ENCODE measurements around the gene RPL10A. TPM values are rescaled to one million over a fixed set of nuclear protein-coding genes. Genes with fewer than 3 reads are reported as not detected.

RPL10A gene
- total RNA-seq, 2 experiments from 2014 or later, result 1,581 to 2,643 TPM

GRCh38 chr6:35419961-35420360, 48.2 kb upstream of the RPL10A start:
- H3K27ac ChIP-seq (ENCODE audit: low read depth, low read length, poor library complexity, severe bottlenecking), result no peak overlapping the region
- no peak for TF ChIP-seq EZH2phosphoT487 (IDR thresholded peaks at IDR 0.05; ENCODE audit: borderline replicate concordance, low read depth, low read length)
- TF ChIP-seq CTCF (conservative IDR thresholded peaks at IDR 0.05; ENCODE audit: low read length), result no peak
- no peaks in the 10 kb centered on the region for H3K79me2 ChIP-seq (ENCODE audit: insufficient read depth, low read depth, low read length)
- DNase-seq (ENCODE audit: low spot score), result no peak
- POLR2A ChIA-PET, result interaction anchor here (0.8 kb wide), 1 partner anchor 11 kb away, joined by 4 read pairs; no protein-coding TSS in a partner anchor
- no peaks in the 10 kb centered on the region for H4K20me1 ChIP-seq (ENCODE audit: insufficient read depth, low read length)
- H3K4me2 ChIP-seq (ENCODE audit: low read length), result no peak overlapping the region
- no TSS peak for BruUV-seq (replicated peaks)
- CTCF ChIA-PET (ENCODE audit: unreplicated experiment), result no interaction called here
- H3K9me3 ChIP-seq (ENCODE audit: low read length), result no peaks in the 10 kb centered on the region
- peaks cover 10% of the 10 kb centered on the region; the same call in 1 of the 2 replicates for H3K36me3 ChIP-seq (ENCODE audit: insufficient read depth, low read length)
- H2AFZ ChIP-seq (ENCODE audit: low read length), result no peak overlapping the region
- H3K4me1 ChIP-seq (ENCODE audit: insufficient read depth, low read length, poor library complexity, severe bottlenecking), result peaks cover 9% of the 10 kb centered on the region
- intact Hi-C loops (cut with micrococcal nuclease; ENCODE audit: unreplicated experiment), result no loop called here
- H3K4me3 ChIP-seq (ENCODE audit: low read depth, low read length, poor library complexity, severe bottlenecking), result no peak overlapping the region
- H3K9me2 ChIP-seq (ENCODE audit: insufficient read depth, low read length), result no peaks in the 10 kb centered on the region

GRCh38 chr6:35425284-35425683, 42.9 kb upstream of the RPL10A start:
- no peak for DNase-seq (ENCODE audit: low spot score)
- Histone ChIP-seq H3K36me3 (ENCODE audit: insufficient read depth, low read length) (peaks cover 17% of the 10 kb centered on the region), H3K4me1 (ENCODE audit: insufficient read depth, low read length, poor library complexity, severe bottlenecking) (peaks cover 17% of the 10 kb centered on the region), H2AFZ (ENCODE audit: low read length) (no peak overlapping the region), H3K4me3 (ENCODE audit: low read depth, low read length, poor library complexity, severe bottlenecking) (no peak overlapping the region), H3K27ac (ENCODE audit: low read depth, low read length, poor library complexity, severe bottlenecking) (no peak overlapping the region), H3K4me2 (ENCODE audit: low read length) (no peak overlapping the region), H3K79me2 (ENCODE audit: insufficient read depth, low read depth, low read length) (no peaks in the 10 kb centered on the region), H3K9me2 (ENCODE audit: insufficient read depth, low read length) (no peaks in the 10 kb centered on the region), H3K9me3 (ENCODE audit: low read length) (peaks cover 5% of the 10 kb centered on the region; the same call in 1 of the 2 replicates), H4K20me1 (ENCODE audit: insufficient read depth, low read length) (no peaks in the 10 kb centered on the region)
- BruUV-seq (replicated peaks), result no TSS peak
- TF ChIP-seq CTCF (conservative IDR thresholded peaks at IDR 0.05; ENCODE audit: low read length) (no peak), EZH2phosphoT487 (IDR thresholded peaks at IDR 0.05; ENCODE audit: borderline replicate concordance, low read depth, low read length) (no peak)
- intact Hi-C loops (cut with micrococcal nuclease; ENCODE audit: unreplicated experiment), result no loop called here
- CTCF ChIA-PET (ENCODE audit: unreplicated experiment), result no interaction called here
- POLR2A ChIA-PET, result interaction anchor here (0.7 kb wide), 1 partner anchor 69 kb away, joined by 6 read pairs; no protein-coding TSS in a partner anchor

GRCh38 chr6:35426074-35426473, 42.1 kb upstream of the RPL10A start:
- no TSS peak for BruUV-seq (replicated peaks)
- Histone ChIP-seq H3K36me3 (ENCODE audit: insufficient read depth, low read length) (peaks cover 17% of the 10 kb centered on the region), H3K9me2 (ENCODE audit: insufficient read depth, low read length) (no peaks in the 10 kb centered on the region), H3K9me3 (ENCODE audit: low read length) (peaks cover 5% of the 10 kb centered on the region; the same call in 1 of the 2 replicates), H3K27ac (ENCODE audit: low read depth, low read length, poor library complexity, severe bottlenecking) (no peak overlapping the region), H3K4me1 (ENCODE audit: insufficient read depth, low read length, poor library complexity, severe bottlenecking) (peaks cover 17% of the 10 kb centered on the region), H4K20me1 (ENCODE audit: insufficient read depth, low read length) (no peaks in the 10 kb centered on the region), H3K4me2 (ENCODE audit: low read length) (peak overlapping the region; percentile 29), H2AFZ (ENCODE audit: low read length) (no peak overlapping the region), H3K4me3 (ENCODE audit: low read depth, low read length, poor library complexity, severe bottlenecking) (no peak overlapping the region), H3K79me2 (ENCODE audit: insufficient read depth, low read depth, low read length) (no peaks in the 10 kb centered on the region)
- ChIA-PET CTCF (ENCODE audit: unreplicated experiment) (no interaction called here), POLR2A (no interaction called here)
- intact Hi-C loops (cut with micrococcal nuclease; ENCODE audit: unreplicated experiment), result no loop called here
- DNase-seq (ENCODE audit: low spot score), result peak; percentile 24
- TF ChIP-seq EZH2phosphoT487 (IDR thresholded peaks at IDR 0.05; ENCODE audit: borderline replicate concordance, low read depth, low read length) (no peak), CTCF (conservative IDR thresholded peaks at IDR 0.05; ENCODE audit: low read length) (no peak)
